Bone marrow (tissue), 2 donors: ENCODE data around the gene PLCH1.
"Not testable (repeated sequence)": the region's sequence is repeated elsewhere in the genome, so short reads cannot be mapped to it uniquely, and the experiment has no call there.

ENCODE experiments used
- DNase-seq, 2 donors: peaks; one replicate each; lab custom pipeline; 2025; lab: John Stamatoyannopoulos, UW

The PLCH1 gene

GRCh38 chr3:155418407-155418806, 326.5 kb downstream of the PLCH1 start:
- no peak for DNase-seq

- no peak for DNase-seq
Observed at GRCh38 chr3:155417119-155417517, 327.8 kb downstream of the PLCH1 start.

- no peak for DNase-seq
Observed at GRCh38 chr3:155416500-155417118, 328.3 kb downstream of the PLCH1 start.

DNA sequence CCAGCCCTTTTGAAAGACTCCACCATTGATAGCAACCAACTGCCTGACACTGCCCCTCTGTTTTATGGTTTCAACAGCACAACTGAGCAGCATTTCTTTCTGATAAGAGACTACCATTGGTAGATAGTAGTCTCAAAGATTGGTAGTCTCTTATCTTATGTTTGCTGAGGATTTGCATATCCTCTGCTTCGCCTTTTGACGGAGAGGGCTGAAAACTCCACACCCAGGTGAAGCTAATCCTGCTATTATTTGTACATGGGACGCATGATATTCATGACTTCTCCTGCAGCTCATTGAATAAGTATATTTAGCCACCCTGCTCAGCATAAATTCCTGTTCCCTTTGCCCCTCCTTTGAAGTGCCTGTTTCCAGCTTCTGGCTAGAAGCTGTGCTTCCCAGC, 332.0 kb downstream of the PLCH1 start:
- DNase-seq = no peak

- no peak for DNase-seq
Observed at GRCh38 chr3:155411500-155412223, 333.2 kb downstream of the PLCH1 start.

- DNase-seq = no peak
Observed at GRCh38 chr3:155409336-155409735, 335.5 kb downstream of the PLCH1 start.

GRCh38 chr3:155407971-155408370, 336.9 kb downstream of the PLCH1 start:
- no peak for DNase-seq

DNA sequence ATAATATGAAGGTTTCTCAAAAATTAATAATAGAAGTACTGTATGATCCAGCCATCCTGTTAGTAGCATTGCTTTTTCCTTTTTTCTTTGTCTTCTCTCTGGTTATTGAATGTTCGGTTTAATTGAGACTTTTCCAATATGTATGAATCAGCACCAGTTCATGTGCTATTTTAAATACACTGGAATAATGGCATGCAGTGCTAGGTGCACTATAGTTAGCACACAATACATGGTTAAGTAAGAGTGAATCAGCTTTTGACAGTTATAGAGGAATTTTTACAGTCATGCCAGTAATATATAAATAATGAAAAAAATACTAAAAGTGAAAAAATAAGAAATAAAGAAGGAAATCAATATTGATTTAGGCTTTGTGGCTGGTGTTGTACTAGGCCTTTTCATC, 337.5 kb downstream of the PLCH1 start:
- DNase-seq = no peak

GRCh38 chr3:155404486-155404885, 340.4 kb downstream of the PLCH1 start:
- no peak for DNase-seq

DNA sequence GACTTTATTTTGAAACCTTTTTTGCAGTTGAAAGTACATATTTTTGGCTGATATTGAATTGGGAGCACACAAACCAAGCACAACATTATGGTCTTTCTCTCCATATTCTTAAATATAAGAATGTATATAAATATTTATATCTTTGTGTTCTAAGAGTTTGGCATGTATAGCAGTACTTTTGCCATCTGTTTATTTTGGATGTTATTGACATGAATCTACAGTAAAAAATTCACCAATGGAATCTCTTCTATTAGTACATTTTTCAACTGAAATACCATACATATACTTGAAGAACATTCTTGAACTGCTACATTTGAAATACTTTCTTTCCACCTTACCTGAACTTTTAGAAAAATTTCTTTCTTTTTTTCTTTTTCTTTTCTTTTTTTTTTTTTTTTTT, 342.2 kb downstream of the PLCH1 start:
- DNase-seq = no peak

GRCh38 chr3:155398046-155398445, 346.8 kb downstream of the PLCH1 start:
- DNase-seq = no peak

GRCh38 chr3:155394896-155395295, 350.0 kb downstream of the PLCH1 start:
- not testable (repeated sequence) for DNase-seq

- DNase-seq = no peak
Observed at GRCh38 chr3:155394240-155394639, 350.6 kb downstream of the PLCH1 start.

DNA sequence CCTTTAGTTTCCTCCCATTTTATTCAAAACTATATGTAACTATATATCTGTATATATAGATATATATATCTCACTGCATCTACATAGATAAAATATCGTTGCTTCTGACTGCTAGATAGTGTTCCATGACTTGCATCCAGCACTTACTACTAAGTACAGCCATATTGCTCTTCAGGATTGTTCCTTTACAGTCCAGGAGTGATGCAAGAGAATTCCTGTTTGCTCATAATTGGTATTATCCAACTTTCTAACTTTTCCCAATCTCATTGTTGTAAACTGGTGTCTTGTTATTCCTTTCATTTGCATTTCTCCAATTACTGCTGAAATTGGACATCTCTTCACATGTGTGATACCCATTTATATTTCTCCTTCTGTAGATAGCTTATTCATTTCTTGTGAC, 351.6 kb downstream of the PLCH1 start:
- DNase-seq = no peak

- no peak for DNase-seq
Observed at GRCh38 chr3:155392138-155392537, 352.7 kb downstream of the PLCH1 start.

DNA sequence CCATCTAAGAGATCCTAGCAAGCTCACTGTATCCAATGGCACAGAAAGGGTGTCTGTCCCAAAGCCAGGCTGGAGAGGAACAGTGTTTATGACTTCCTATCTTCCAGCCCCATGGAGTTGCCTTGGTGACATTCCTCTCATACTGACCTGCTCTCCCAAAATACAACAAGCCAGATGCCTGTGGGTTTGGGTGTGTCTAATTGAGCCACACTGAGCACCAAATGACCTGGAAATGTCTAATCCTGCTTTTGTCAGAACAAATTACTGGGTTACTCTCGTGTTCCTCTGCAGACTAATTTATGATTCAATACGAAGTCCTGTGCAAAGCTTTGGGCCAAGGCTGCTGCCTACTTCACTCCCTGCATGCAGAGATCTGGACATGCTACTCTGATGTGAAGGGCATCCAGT, 353.3 kb downstream of the PLCH1 start:
- DNase-seq = no peak

- no peak for DNase-seq
Observed at GRCh38 chr3:155391104-155391503, 353.8 kb downstream of the PLCH1 start.

DNA sequence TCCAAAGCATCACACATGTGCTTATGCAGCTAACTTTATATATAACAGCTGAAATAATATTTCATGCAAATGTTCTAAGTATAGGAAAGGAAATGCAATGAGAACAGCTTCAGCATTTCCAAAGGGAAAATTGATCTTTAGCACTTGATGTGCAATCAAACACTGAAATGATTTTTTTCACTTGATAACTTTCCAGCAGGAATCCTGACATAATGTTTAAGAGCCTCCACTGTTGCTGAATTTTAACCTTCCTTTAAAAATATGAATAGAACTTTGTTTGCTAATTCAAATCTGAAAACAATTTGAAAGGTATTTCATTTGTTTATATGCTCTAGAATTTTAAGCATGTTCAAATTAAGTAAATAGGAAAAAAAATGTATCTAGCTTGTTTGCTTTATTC, 354.5 kb downstream of the PLCH1 start:
- DNase-seq = no peak

DNA sequence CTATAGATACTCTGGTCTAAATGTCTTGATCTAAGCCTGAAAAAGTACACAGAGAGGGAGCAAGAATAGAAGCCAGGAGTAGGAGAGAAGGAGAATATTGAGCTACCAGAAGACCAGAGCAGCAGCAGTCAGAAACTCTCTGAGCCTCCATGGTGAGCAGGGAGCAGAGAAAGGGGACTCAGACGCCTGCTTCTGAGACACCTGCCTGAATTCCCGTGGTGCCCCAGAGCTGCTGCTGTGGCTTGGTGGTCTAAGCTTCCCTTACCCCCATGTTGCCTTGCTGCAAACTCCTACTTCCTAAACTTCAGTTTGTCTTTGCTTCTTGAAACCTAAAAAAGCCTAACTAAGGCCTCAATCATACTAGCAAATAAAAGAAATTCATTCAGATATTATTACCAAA, 356.5 kb downstream of the PLCH1 start:
- no peak for DNase-seq

- DNase-seq = no peak
Observed at GRCh38 chr3:155387571-155387970, 357.3 kb downstream of the PLCH1 start.

GRCh38 chr3:155386919-155387318, 358.0 kb downstream of the PLCH1 start:
- DNase-seq = no peak

DNA sequence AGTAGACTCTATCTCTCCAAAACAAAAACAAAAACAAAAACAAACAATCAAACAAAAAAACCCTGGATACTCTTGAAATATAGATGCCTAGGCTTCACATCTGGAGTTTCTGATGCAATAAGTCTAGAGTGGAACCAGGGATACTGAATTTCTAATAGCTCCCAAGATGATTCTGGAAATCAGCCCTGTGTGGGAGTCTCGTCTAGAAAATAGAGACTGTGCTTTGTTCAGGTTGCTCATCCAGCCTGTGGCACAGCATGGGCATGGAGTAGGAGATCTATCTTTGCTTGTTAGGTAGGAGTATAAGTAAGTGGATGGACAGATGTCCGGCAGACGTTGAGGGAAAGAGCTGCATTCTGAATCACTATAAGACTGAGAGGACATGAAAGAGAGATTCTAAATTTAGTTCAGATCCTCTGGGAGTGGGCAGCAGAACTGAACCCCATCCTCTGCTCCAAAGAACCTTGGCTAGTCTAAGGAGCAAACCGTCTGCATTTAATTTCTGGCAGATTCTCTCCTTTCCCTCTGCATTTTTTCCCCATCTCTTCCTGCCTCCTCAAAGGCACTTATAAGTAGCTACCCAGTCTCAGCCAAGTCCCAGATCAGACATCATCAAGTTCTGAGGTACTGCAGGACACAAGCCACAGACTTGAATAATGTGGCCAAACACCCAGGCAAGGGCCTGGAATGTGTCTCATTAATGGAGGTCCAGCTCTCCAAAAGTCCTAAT, 358.8 kb downstream of the PLCH1 start:
- no peak for DNase-seq

DNA sequence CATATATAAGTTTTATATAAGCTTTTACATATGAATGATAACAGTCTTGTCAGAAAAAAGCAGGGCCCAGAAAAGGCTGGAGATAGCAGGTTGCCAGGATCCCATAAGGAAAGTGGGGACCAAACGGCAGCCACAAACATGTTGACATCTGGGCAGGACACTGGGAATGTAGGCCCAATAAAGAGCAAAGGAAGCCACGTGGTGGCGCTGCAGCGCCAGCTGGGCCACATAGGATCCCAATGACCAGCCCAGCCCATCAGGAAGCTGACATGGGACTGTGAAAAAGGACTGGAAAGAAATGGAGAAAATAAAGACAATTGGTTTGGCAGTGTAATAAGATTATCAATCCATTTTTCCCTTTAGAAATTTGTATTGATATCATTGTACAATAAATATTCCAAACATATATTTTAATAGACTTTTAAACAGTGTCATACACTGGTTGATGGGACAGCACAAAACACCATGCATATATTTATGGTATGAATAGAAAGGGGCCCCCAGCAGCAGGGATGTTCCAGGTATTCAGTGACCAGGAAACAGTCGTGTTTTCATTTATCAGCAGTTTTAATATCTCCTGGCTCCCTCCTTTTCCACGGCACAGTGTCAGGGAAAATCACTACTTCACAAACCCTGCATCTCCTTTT, 362.4 kb downstream of the PLCH1 start:
- no peak for DNase-seq
